Activated CD4-positive, alpha-beta T cell treated with anti-CD3 and anti-CD28 coated beads, Interleukin-2, amount 50 U/mL, for 48 hours (primary cell): ENCODE measurements around the gene CCDC69.
A peak's percentile ranks its signal among the peaks of the same experiment; 100 is the strongest.

Source experiments
- DNase-seq, 2 experiments: peaks; one replicate each; pipeline ENCODE4 v3.0.0-alpha.2; 2020

The CCDC69 gene

GRCh38 chr5:151186538-151186937 is 37.4 kb downstream of the CCDC69 start:
- no peak for DNase-seq

GRCh38 chr5:151186052-151186451 is 37.8 kb downstream of the CCDC69 start:
- DNase-seq = no peak

- DNase-seq = peak in 1 of 2 experiments; percentile 1
Observed at GRCh38 chr5:151184316-151185042, 39.4 kb downstream of the CCDC69 start.

GRCh38 chr5:151183456-151184245 is 40.2 kb downstream of the CCDC69 start:
- DNase-seq = peak in 1 of 2 experiments; percentile 1

- peak in 1 of 2 experiments; percentile 1 for DNase-seq
Observed at GRCh38 chr5:151182976-151183375, 40.9 kb downstream of the CCDC69 start.

- peak in 1 of 2 experiments; percentile 1 for DNase-seq
Observed at GRCh38 chr5:151182524-151182900, 41.4 kb downstream of the CCDC69 start.

- peak in 1 of 2 experiments; percentile 1 for DNase-seq
Observed at GRCh38 chr5:151181818-151182523, 41.9 kb downstream of the CCDC69 start.

GRCh38 chr5:151180291-151180690 is 43.6 kb downstream of the CCDC69 start:
- DNase-seq = peak in 1 of 2 experiments; percentile 2

- peak in 1 of 2 experiments; percentile 1 for DNase-seq
Observed at GRCh38 chr5:151179489-151179840, 44.4 kb downstream of the CCDC69 start.

- peak in 1 of 2 experiments; percentile 1 for DNase-seq
Observed at GRCh38 chr5:151178777-151179488, 45.0 kb downstream of the CCDC69 start.

- peak in 1 of 2 experiments; percentile 0 for DNase-seq
Observed at GRCh38 chr5:151178372-151178771, 45.5 kb downstream of the CCDC69 start.

- DNase-seq = peak in 1 of 2 experiments; percentile 0
Observed at GRCh38 chr5:151176268-151176667, 47.6 kb downstream of the CCDC69 start.

GRCh38 chr5:151174612-151175101 is 49.2 kb downstream of the CCDC69 start:
- peak in 1 of 2 experiments; percentile 0 for DNase-seq

GRCh38 chr5:151173711-151174611 is 49.9 kb downstream of the CCDC69 start:
- no peak for DNase-seq

GRCh38 chr5:151171529-151171928 is 52.4 kb downstream of the CCDC69 start:
- no peak for DNase-seq

- DNase-seq = no peak
Observed at GRCh38 chr5:151168602-151169344, 55.1 kb downstream of the CCDC69 start.

GRCh38 chr5:151167022-151167421 is 56.9 kb downstream of the CCDC69 start:
- DNase-seq = no peak

GRCh38 chr5:151164687-151165392 is 59.1 kb downstream of the CCDC69 start:
- peak; percentile 81 to 87 for DNase-seq

GRCh38 chr5:151162776-151163175 is 61.1 kb downstream of the CCDC69 start:
- DNase-seq = no peak
